RWPE2 (cell line): ENCODE results near the gene PLAAT3.
A peak's percentile ranks its signal among the peaks of the same experiment; 100 is the strongest.
"Not testable (repeated sequence)": the region's sequence is repeated elsewhere in the genome, so short reads cannot be mapped to it uniquely, and the experiment has no call there.

Experiments used
- ATAC-seq: fragments of 200-7000 bp; cut with Tn5 transposase; 3 replicates; pipeline ENCODE4 v1.9.1; 2021; ENCODE audit warnings: low read depth
- DNase-seq: peaks from one replicate; pipeline ENCODE4 v3.0.0-alpha.2; 2020; ENCODE audit warnings: low spot score
- H3K27ac ChIP-seq: fragments of 450-650 bp; 2 replicates; pipeline ENCODE4 v1.5.1; 2017; ENCODE audit warnings: mild to moderate bottlenecking; ENCODE audit not compliant: poor library complexity, severe bottlenecking
- H3K27me3 ChIP-seq: fragments of 250-450 bp; sonication (Bioruptor Pico); 2 replicates; pipeline ENCODE4 v1.5.1; 2021; ENCODE audit warnings: mild to moderate bottlenecking, moderate library complexity; ENCODE audit not compliant: insufficient read depth, poor library complexity, severe bottlenecking
- H3K36me3 ChIP-seq: fragments of 250-450 bp; sonication (Bioruptor Pico); 2 replicates; pipeline ENCODE4 v1.5.1; 2020; ENCODE audit warnings: low read depth, mild to moderate bottlenecking, moderate library complexity
- H3K4me1 ChIP-seq: fragments of 250-450 bp; sonication (Bioruptor Pico); 2 replicates; pipeline ENCODE4 v1.5.1; 2021; ENCODE audit warnings: mild to moderate bottlenecking, moderate library complexity; ENCODE audit not compliant: insufficient read depth, poor library complexity, severe bottlenecking
- H3K4me3 ChIP-seq: fragments of 250-450 bp; sonication (Bioruptor Pico); 2 replicates; pipeline ENCODE4 v1.5.1; 2021; ENCODE audit warnings: mild to moderate bottlenecking, moderate library complexity; ENCODE audit not compliant: severe bottlenecking
- H3K9me3 ChIP-seq: fragments of 250-450 bp; sonication (Bioruptor Pico); 2 replicates; pipeline ENCODE4 v1.5.1; 2021; ENCODE audit warnings: mild to moderate bottlenecking, moderate library complexity; ENCODE audit not compliant: severe bottlenecking
- TF ChIP-seq, protein P1 (sequence below): fragments of 450-650 bp; IDR thresholded peaks from one replicate; pipeline ENCODE4 v1.5.1; 2017; ENCODE audit warnings: mild to moderate bottlenecking, moderate library complexity; ENCODE audit not compliant: poor library complexity, severe bottlenecking

The PLAAT3 gene

GRCh38 chr11:63592975-63593395, 21.2 kb downstream of the PLAAT3 start:
- no peak for DNase-seq
- no peaks in the 10 kb centered on the region for H3K27me3 ChIP-seq
- H3K36me3 ChIP-seq = no peaks in the 10 kb centered on the region
- ATAC-seq = peak; percentile 67
- H3K4me3 ChIP-seq = no peak overlapping the region
- no peaks in the 10 kb centered on the region for H3K9me3 ChIP-seq
- no peak overlapping the region for H3K27ac ChIP-seq
- TF ChIP-seq, protein P1, sequence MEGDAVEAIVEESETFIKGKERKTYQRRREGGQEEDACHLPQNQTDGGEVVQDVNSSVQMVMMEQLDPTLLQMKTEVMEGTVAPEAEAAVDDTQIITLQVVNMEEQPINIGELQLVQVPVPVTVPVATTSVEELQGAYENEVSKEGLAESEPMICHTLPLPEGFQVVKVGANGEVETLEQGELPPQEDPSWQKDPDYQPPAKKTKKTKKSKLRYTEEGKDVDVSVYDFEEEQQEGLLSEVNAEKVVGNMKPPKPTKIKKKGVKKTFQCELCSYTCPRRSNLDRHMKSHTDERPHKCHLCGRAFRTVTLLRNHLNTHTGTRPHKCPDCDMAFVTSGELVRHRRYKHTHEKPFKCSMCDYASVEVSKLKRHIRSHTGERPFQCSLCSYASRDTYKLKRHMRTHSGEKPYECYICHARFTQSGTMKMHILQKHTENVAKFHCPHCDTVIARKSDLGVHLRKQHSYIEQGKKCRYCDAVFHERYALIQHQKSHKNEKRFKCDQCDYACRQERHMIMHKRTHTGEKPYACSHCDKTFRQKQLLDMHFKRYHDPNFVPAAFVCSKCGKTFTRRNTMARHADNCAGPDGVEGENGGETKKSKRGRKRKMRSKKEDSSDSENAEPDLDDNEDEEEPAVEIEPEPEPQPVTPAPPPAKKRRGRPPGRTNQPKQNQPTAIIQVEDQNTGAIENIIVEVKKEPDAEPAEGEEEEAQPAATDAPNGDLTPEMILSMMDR = peak; percentile 65
- H3K4me1 ChIP-seq = no peaks in the 10 kb centered on the region

DNA sequence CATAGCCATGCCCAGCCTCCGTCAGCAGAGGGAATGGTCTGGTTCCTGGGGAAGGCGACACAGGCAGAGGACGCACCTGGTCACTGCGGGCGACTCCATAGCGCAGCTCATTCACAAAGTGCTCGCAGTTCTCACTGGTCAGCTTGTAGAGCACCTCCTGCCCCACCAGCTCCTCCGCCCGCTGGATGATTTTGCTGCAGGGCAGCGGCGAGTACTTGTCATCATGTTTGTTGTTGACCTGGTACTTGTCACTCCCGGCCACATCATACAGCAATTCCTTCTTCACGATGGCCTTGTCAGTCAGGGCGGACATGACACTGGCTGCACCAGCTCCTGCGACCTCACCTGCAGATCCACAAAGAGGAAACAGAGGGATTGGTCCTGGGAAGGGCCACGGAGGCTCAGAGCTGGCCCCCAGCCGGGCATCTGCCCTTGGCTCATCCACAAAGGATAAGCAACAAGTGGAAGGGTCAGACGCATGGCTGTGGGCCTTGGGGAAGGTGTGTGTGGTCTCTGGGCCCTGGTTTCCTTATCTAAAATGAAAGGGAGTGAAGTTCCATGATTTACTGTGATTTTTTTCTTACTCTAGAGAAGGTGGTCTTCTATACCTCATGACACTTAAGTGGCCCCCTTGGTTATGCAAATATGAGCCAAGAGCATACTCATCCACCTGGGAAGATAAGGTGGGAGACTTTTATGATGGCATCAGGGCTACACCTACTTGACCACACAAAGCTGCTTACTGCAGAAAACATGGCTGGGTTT, 24.0 kb downstream of the PLAAT3 start:
- no peaks in the 10 kb centered on the region for H3K4me1 ChIP-seq
- TF ChIP-seq, protein P1 = no peak
- H3K4me3 ChIP-seq = no peak overlapping the region
- DNase-seq = no peak
- H3K9me3 ChIP-seq = no peaks in the 10 kb centered on the region
- no peak overlapping the region for H3K27ac ChIP-seq
- no peaks in the 10 kb centered on the region for H3K36me3 ChIP-seq
- no peaks in the 10 kb centered on the region for H3K27me3 ChIP-seq
- ATAC-seq = no peak

- no peak overlapping the region for H3K4me3 ChIP-seq
- H3K9me3 ChIP-seq = no peaks in the 10 kb centered on the region
- no peak for ATAC-seq
- no peak overlapping the region for H3K27ac ChIP-seq
- DNase-seq = no peak
- H3K27me3 ChIP-seq = no peaks in the 10 kb centered on the region
- no peaks in the 10 kb centered on the region for H3K36me3 ChIP-seq
- no peaks in the 10 kb centered on the region for H3K4me1 ChIP-seq
- TF ChIP-seq, protein P1 = no peak
These were observed 25.2 kb downstream of the PLAAT3 start for GRCh38 chr11:63589000-63589399.

GRCh38 chr11:63586451-63587166, 27.6 kb downstream of the PLAAT3 start:
- ATAC-seq (no peak), DNase-seq (no peak)
- no peaks in the 10 kb centered on the region for H3K9me3 ChIP-seq
- TF ChIP-seq, protein P1 = no peak
- no peak overlapping the region for H3K4me3 ChIP-seq
- H3K4me1 ChIP-seq = no peaks in the 10 kb centered on the region
- no peaks in the 10 kb centered on the region for H3K36me3 ChIP-seq
- no peaks in the 10 kb centered on the region for H3K27me3 ChIP-seq
- no peak overlapping the region for H3K27ac ChIP-seq

DNA sequence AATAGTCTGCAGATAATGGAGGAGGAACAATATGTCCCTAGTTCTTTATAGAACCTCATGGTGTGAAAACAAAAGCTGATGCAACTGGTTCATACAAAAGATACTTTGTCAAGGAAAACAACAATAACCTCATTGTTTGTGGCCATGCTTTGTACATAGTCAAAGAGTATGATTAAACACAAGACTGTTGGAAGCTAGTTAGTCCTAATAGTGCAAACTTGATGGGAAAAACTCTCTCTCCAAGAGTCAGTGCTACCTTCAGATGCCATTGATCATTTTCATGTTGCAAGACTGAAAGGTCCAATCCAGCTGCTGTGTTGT, 30.9 kb downstream of the PLAAT3 start:
- peaks cover 11% of the 10 kb centered on the region for H3K9me3 ChIP-seq
- H3K36me3 ChIP-seq = no peaks in the 10 kb centered on the region
- no peak overlapping the region for H3K4me3 ChIP-seq
- no peaks in the 10 kb centered on the region for H3K27me3 ChIP-seq
- H3K27ac ChIP-seq = no peak overlapping the region
- TF ChIP-seq, protein P1 = no peak
- DNase-seq (no peak), ATAC-seq (no peak)
- no peaks in the 10 kb centered on the region for H3K4me1 ChIP-seq

DNA sequence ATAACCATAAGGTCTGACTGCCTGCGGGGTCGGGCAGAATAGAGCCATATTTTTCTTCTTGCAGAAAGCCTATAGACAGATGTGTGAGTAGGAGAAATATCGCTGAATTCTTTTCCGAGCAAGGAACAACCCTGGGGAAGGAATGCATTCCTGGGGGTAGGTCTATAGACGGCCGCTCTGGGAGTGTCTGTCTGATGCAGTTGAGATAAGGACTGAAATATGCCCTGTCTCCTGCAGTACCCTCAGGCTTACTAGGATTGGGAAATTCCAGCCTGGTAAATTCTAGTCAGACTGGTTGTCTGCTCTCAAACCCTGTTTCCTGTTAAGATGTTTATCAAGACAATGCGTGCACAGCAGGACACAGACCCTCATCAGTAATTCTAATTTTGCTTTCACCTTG, 33.0 kb downstream of the PLAAT3 start:
- peaks cover 11% of the 10 kb centered on the region for H3K9me3 ChIP-seq
- H3K4me1 ChIP-seq, ATAC-seq, H3K4me3 ChIP-seq, H3K27ac ChIP-seq, H3K27me3 ChIP-seq, DNase-seq, H3K36me3 ChIP-seq: not testable (repeated sequence)

DNA sequence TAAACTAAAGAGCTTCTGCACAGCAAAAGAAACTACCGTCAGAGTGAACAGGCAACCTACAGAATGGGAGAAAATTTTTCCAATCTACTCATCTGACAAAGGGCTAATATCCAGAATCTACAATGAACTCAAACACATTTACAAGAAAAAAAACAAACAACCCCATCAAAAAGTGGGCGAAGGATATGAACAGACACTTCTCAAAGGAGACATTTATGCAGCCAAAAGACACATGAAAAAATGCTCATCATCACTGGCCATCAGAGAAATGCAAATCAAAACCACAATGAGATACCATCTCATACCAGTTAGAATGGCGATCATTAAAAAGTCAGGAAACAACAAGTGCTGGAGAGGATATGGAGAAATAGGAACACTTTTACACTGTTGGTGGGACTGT, 35.4 kb downstream of the PLAAT3 start:
- H3K9me3 ChIP-seq = peaks cover 11% of the 10 kb centered on the region
- not testable (repeated sequence) for H3K27ac ChIP-seq, H3K4me3 ChIP-seq, DNase-seq, H3K27me3 ChIP-seq, H3K36me3 ChIP-seq, ATAC-seq, H3K4me1 ChIP-seq
